ENCODE results near the gene CXADR. TPM values are rescaled to one million over a fixed set of nuclear protein-coding genes. Genes with fewer than 3 reads are reported as not detected.

The CXADR gene
- total RNA-seq, 1 experiment from 2014 or later: 7.9 TPM

- peaks cover 5% of the 10 kb centered on the region for H3K9me3 Mint-ChIP-seq (ENCODE audit: unreplicated experiment)
- TF ChIP-seq CTCF (IDR thresholded peaks at IDR 0.05; ENCODE audit: unreplicated experiment): no peak
- H3K27me3 Mint-ChIP-seq (ENCODE audit: insufficient read depth, unreplicated experiment): no peaks in the 10 kb centered on the region
- H3K36me3 Mint-ChIP-seq (ENCODE audit: insufficient read depth, unreplicated experiment): no peaks in the 10 kb centered on the region
- BruUV-seq (replicated peaks): no TSS peak
- no peak for DNase-seq (ENCODE audit: unreplicated experiment)
- H3K27ac Mint-ChIP-seq (ENCODE audit: low read depth, unreplicated experiment): no peak overlapping the region
- H3K4me3 Mint-ChIP-seq (ENCODE audit: unreplicated experiment): no peak overlapping the region
- ChIA-PET CTCF (interaction anchor here (0.7 to 1.0 kb wide), 3 partner anchors 12 to 155 kb away, joined by 3 to 5 read pairs (median 3); no protein-coding TSS in a partner anchor), POLR2A (interaction anchor here (0.8 to 1.0 kb wide), 4 partner anchors 12 to 221 kb away, joined by 3 to 4 read pairs (median 3); no protein-coding TSS in a partner anchor)
- peaks cover 4% of the 10 kb centered on the region for H3K4me1 Mint-ChIP-seq (ENCODE audit: insufficient read depth, unreplicated experiment)
- intact Hi-C loops (cut with micrococcal nuclease): no loop called here
Measured at GRCh38 chr21:17542371-17543011, 29.6 kb downstream of the CXADR start.

DNA sequence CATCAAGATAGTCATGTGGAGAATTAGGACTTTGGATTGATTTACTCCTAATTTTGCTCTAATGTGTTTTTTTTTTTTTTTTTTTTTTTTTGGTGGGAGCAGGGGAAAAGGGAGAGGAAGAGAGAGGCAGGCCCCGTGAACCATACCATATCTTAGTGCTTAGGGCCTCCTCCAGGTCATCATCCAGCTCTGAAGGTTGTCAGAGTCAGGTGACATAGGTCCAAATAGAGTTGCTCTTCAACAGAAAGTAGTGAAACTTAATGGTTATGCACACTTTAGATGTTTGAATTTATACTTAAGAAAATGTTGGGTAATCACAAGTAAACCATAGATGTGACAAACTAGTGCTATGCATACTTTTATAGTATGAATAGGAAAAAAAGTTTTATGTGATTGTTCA lies 32.2 kb downstream of the CXADR start:
- no TSS peak for BruUV-seq (replicated peaks)
- H3K27me3 Mint-ChIP-seq (ENCODE audit: insufficient read depth, unreplicated experiment): no peaks in the 10 kb centered on the region
- CTCF ChIA-PET: interaction anchor here (0.6 to 1.2 kb wide), 5 partner anchors 9 to 159 kb away, joined by 3 to 5 read pairs (median 4); no protein-coding TSS in a partner anchor
- intact Hi-C loops (cut with micrococcal nuclease): no loop called here
- DNase-seq (ENCODE audit: unreplicated experiment): no peak
- no peak overlapping the region for H3K27ac Mint-ChIP-seq (ENCODE audit: low read depth, unreplicated experiment)
- TF ChIP-seq CTCF (IDR thresholded peaks at IDR 0.05; ENCODE audit: unreplicated experiment): no peak
- peaks cover 4% of the 10 kb centered on the region for H3K36me3 Mint-ChIP-seq (ENCODE audit: insufficient read depth, unreplicated experiment)
- H3K4me1 Mint-ChIP-seq (ENCODE audit: insufficient read depth, unreplicated experiment): peaks cover 5% of the 10 kb centered on the region
- POLR2A ChIA-PET: no interaction called here
- H3K9me3 Mint-ChIP-seq (ENCODE audit: unreplicated experiment): no peaks in the 10 kb centered on the region
- no peak overlapping the region for H3K4me3 Mint-ChIP-seq (ENCODE audit: unreplicated experiment)

DNA sequence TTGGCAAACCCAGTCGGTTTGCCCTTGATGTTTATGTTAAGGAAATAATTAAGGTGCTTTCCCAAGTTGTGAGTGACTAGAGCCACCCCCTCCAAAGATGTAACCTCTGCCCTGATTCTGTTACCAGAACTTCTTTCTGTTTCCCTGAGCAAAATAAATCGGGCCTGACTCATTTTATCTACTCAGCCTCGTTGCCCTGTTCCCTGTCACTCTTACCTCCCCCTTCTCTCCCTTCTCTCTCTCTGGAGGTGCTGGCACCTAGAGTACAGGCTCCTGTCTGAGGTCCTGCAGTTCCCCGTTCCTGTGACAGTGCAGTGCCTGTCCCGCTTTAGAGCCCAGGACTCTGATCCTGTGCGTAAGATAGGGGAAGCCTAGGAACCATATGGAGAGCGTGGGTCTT lies 35.4 kb downstream of the CXADR start:
- no peak for DNase-seq (ENCODE audit: unreplicated experiment)
- CTCF ChIA-PET: interaction anchor here (2.2 kb wide), 1 partner anchor 160 kb away, joined by 14 read pairs; no protein-coding TSS in a partner anchor
- H3K4me3 Mint-ChIP-seq (ENCODE audit: unreplicated experiment): no peak overlapping the region
- TF ChIP-seq CTCF (IDR thresholded peaks at IDR 0.05; ENCODE audit: unreplicated experiment): no peak
- H3K9me3 Mint-ChIP-seq (ENCODE audit: unreplicated experiment): no peaks in the 10 kb centered on the region
- peaks cover 13% of the 10 kb centered on the region for H3K36me3 Mint-ChIP-seq (ENCODE audit: insufficient read depth, unreplicated experiment)
- H3K27me3 Mint-ChIP-seq (ENCODE audit: insufficient read depth, unreplicated experiment): no peaks in the 10 kb centered on the region
- H3K4me1 Mint-ChIP-seq (ENCODE audit: insufficient read depth, unreplicated experiment): peaks cover 13% of the 10 kb centered on the region
- no TSS peak for BruUV-seq (replicated peaks)
- intact Hi-C loops (cut with micrococcal nuclease): no loop called here
- H3K27ac Mint-ChIP-seq (ENCODE audit: low read depth, unreplicated experiment): no peak overlapping the region
- POLR2A ChIA-PET: no interaction called here

- no peaks in the 10 kb centered on the region for H3K9me3 Mint-ChIP-seq (ENCODE audit: unreplicated experiment)
- no peaks in the 10 kb centered on the region for H3K27me3 Mint-ChIP-seq (ENCODE audit: insufficient read depth, unreplicated experiment)
- POLR2A ChIA-PET: no interaction called here
- CTCF ChIA-PET: no interaction called here
- intact Hi-C loops (cut with micrococcal nuclease): no loop called here
- TF ChIP-seq CTCF (IDR thresholded peaks at IDR 0.05; ENCODE audit: unreplicated experiment): no peak
- no TSS peak for BruUV-seq (replicated peaks)
- H3K27ac Mint-ChIP-seq (ENCODE audit: low read depth, unreplicated experiment): no peak overlapping the region
- no peak for DNase-seq (ENCODE audit: unreplicated experiment)
- H3K36me3 Mint-ChIP-seq (ENCODE audit: insufficient read depth, unreplicated experiment): peaks cover 13% of the 10 kb centered on the region
- H3K4me1 Mint-ChIP-seq (ENCODE audit: insufficient read depth, unreplicated experiment): peaks cover 16% of the 10 kb centered on the region
- no peak overlapping the region for H3K4me3 Mint-ChIP-seq (ENCODE audit: unreplicated experiment)
Measured at GRCh38 chr21:17550671-17551308, 37.9 kb downstream of the CXADR start.

Data from MCF 10A (cell line).